Measurements from ENCODE around the gene ADAM33.

- TF ChIP-seq GABPA (IDR thresholded peaks at IDR 0.05; ENCODE audit: borderline replicate concordance, insufficient read depth, low read length) (no peak), POLR2A (IDR thresholded peaks at IDR 0.05; ENCODE audit: control extremely low read depth in 1 of 2, low read depth in 2 of 2, low read length in 2 of 2) (no peak), CTCF (IDR thresholded peaks at IDR 0.05; ENCODE audit: control extremely low read depth in 1 of 3, insufficient read depth in 1 of 3, low read depth in 1 of 3, low read length in 3 of 3) (no peak), JUND (IDR thresholded peaks at IDR 0.05; ENCODE audit: low read length) (no peak), CBX8 (IDR thresholded peaks at IDR 0.05; ENCODE audit: borderline replicate concordance, low read depth, low read length) (no peak), EZH2 (IDR thresholded peaks at IDR 0.05; ENCODE audit: low read depth, low read length, severe bottlenecking) (no peak), SP4 (IDR thresholded peaks at IDR 0.05; ENCODE audit: low read length) (no peak), TCF12 (IDR thresholded peaks at IDR 0.05; ENCODE audit: low read depth, low read length) (no peak), TAF7 (optimal IDR thresholded peaks at IDR 0.05; ENCODE audit: borderline replicate concordance, low read depth, low read length) (no peak), MAX (IDR thresholded peaks at IDR 0.05) (no peak), ATF3 (IDR thresholded peaks at IDR 0.05; ENCODE audit: insufficient read depth, low read depth, low read length) (no peak)
Observed at GRCh38 chr20:3630429-3630828, 51.4 kb downstream of the ADAM33 start.

Measured in H1 (cell line).